ENCODE measurements around the gene MBTD1. TPM values are rescaled to one million over a fixed set of nuclear protein-coding genes. Genes with fewer than 3 reads are reported as not detected.

Gene MBTD1
- total and polyA plus RNA-seq, 9 of the 15 experiments (the other 6 are each of a cell fraction or from before 2014, with no cell fraction given) = 2.1 to 26.3 (median 13.3) TPM

GRCh38 chr17:51260237-51261023, 581 bp upstream of the MBTD1 start, which contains the start of gene UTP18 (continued):
- TF ChIP-seq, protein P1, sequence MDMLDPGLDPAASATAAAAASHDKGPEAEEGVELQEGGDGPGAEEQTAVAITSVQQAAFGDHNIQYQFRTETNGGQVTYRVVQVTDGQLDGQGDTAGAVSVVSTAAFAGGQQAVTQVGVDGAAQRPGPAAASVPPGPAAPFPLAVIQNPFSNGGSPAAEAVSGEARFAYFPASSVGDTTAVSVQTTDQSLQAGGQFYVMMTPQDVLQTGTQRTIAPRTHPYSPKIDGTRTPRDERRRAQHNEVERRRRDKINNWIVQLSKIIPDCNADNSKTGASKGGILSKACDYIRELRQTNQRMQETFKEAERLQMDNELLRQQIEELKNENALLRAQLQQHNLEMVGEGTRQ (CRISPR knock-in tag; IDR thresholded peaks at IDR 0.05) = peak; percentile 97
- TF ChIP-seq MCM2 (IDR thresholded peaks at IDR 0.05; ENCODE audit: low read depth) (no peak), BCOR (IDR thresholded peaks at IDR 0.05) (peak; percentile 15; the same call in 1 of the 2 replicates), ZNF511 (CRISPR knock-in tag; IDR thresholded peaks at IDR 0.05) (no peak), ZNF24 (IDR thresholded peaks at IDR 0.05) (no peak), ZFP1 (CRISPR knock-in tag; IDR thresholded peaks at IDR 0.05) (no peak), TAL1 (IDR thresholded peaks at IDR 0.05) (no peak), CBFB (CRISPR knock-in tag; IDR thresholded peaks at IDR 0.05) (no peak), CTBP1 (IDR thresholded peaks at IDR 0.05; ENCODE audit: borderline replicate concordance) (peak; percentile 88), STAT6 (CRISPR knock-in tag; IDR thresholded peaks at IDR 0.05) (peak; percentile 22; the same call in 1 of the 2 replicates), TEAD4 (IDR thresholded peaks at IDR 0.05; ENCODE audit: low read length) (peak; percentile 19; the same call in 1 of the 2 replicates), TEAD4 (CRISPR knock-in tag; IDR thresholded peaks at IDR 0.05; ENCODE audit: borderline replicate concordance) (no peak), PML (IDR thresholded peaks at IDR 0.05; ENCODE audit: low read length) (peak; percentile 49; the same call in 1 of the 2 replicates), GABPA (tag; conservative IDR thresholded peaks at IDR 0.05; ENCODE audit: low read depth) (peak; percentile 85), PHB (CRISPR knock-in tag; IDR thresholded peaks at IDR 0.05) (0 out of 2 replicates have a peak, but pooled peaks have one; percentile 47), EP300 (IDR thresholded peaks at IDR 0.05; ENCODE audit: low read length) (peak; percentile 5; the same call in 1 of the 2 replicates), ZNF408 (CRISPR knock-in tag; IDR thresholded peaks at IDR 0.05; ENCODE audit: low read depth) (no peak), IRF9 (tag; IDR thresholded peaks at IDR 0.05) (no peak)
- TF ChIP-seq, protein P2, sequence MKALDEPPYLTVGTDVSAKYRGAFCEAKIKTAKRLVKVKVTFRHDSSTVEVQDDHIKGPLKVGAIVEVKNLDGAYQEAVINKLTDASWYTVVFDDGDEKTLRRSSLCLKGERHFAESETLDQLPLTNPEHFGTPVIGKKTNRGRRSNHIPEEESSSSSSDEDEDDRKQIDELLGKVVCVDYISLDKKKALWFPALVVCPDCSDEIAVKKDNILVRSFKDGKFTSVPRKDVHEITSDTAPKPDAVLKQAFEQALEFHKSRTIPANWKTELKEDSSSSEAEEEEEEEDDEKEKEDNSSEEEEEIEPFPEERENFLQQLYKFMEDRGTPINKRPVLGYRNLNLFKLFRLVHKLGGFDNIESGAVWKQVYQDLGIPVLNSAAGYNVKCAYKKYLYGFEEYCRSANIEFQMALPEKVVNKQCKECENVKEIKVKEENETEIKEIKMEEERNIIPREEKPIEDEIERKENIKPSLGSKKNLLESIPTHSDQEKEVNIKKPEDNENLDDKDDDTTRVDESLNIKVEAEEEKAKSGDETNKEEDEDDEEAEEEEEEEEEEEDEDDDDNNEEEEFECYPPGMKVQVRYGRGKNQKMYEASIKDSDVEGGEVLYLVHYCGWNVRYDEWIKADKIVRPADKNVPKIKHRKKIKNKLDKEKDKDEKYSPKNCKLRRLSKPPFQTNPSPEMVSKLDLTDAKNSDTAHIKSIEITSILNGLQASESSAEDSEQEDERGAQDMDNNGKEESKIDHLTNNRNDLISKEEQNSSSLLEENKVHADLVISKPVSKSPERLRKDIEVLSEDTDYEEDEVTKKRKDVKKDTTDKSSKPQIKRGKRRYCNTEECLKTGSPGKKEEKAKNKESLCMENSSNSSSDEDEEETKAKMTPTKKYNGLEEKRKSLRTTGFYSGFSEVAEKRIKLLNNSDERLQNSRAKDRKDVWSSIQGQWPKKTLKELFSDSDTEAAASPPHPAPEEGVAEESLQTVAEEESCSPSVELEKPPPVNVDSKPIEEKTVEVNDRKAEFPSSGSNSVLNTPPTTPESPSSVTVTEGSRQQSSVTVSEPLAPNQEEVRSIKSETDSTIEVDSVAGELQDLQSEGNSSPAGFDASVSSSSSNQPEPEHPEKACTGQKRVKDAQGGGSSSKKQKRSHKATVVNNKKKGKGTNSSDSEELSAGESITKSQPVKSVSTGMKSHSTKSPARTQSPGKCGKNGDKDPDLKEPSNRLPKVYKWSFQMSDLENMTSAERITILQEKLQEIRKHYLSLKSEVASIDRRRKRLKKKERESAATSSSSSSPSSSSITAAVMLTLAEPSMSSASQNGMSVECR (CRISPR knock-in tag; IDR thresholded peaks at IDR 0.05) = no peak
